Measurements from ENCODE around the gene CALY. TPM values are rescaled to one million over a fixed set of nuclear protein-coding genes. Genes with fewer than 3 reads are reported as not detected.

The CALY gene
- total RNA-seq, 1 experiment from 2014 or later = 1.9 TPM

DNA sequence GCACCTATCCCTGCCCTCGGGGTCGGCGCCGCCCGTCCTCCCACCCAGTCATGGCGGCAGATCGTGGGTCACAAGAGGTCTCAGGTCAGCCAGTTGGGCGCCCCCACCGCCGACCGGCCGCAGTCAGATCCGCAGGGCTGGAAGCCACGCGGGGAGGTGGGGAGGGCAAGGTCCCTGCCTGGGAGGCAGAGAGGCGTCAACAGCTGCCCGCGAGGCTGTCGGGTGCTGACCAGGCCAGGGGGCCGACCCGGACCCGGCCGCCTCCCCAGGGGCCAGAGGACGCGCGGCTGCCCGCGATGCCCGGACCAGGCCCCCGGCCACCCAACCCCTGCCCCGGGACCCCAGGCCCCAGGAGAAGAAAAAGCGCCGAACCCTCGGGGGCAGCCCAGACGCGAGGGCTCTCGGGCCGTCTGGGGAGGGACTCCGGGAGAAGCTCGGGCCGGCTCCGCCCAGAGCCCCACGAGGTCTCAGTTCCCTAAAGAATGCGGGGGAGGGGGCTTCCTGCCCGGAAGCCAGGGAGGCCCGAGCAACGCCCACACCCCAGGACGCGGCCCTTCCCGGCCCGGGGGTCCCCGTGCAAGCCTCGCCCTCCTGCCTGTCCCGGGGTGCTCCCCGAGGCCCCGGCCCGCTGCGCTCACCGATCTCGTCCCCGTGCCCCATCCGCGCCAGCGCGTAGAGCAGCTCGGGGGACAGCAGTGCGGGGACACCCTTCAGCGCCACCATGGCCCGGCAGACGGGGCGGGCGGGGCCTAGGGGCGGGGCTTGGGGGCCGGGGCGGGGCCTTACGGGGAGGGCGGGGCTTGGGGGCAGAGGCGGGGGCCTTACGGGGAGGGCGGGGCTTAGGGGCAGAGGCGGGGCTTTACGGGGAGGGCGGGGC is 20.8 kb upstream of the CALY start, which contains the start of gene FUOM:
TSS of gene FUOM (minus strand) at position 735 of the 877 bp plus-strand sequence. CDS start at position 723, 12 bp downstream.
- CTCF ChIA-PET = interaction anchor here (0.8 kb wide), 1 partner anchor 10 kb away, joined by 6 read pairs; no protein-coding TSS in a partner anchor
- intact Hi-C loops (cut with micrococcal nuclease; ENCODE audit: unreplicated experiment) = no loop called here
- POLR2A ChIA-PET = interaction anchor here (0.6 kb wide), 1 partner anchor 62 kb away, joined by 5 read pairs; no protein-coding TSS in a partner anchor

GRCh38 chr10:133356549-133357284 is 20.0 kb upstream of the CALY start:
- no peaks in the 10 kb centered on the region; the same call in 1 of the 2 replicates for H3K4me1 ChIP-seq (ENCODE audit: control insufficient read depth, insufficient read depth, low read length)
- H3K36me3 ChIP-seq (ENCODE audit: control insufficient read depth, insufficient read depth, low read length) = no peaks in the 10 kb centered on the region
- in situ Hi-C loops (cut with HindIII; ENCODE audit: low pct_unique_long_range_greater_than_20kb, low sequenced_read_pairs) = no loop called here
- BruUV-seq (replicated peaks) = no TSS peak
- no peaks in the 10 kb centered on the region for H3K27me3 ChIP-seq (ENCODE audit: control insufficient read depth, insufficient read depth, low read length)
- DNase-seq (ENCODE audit: low read depth, low spot score) (no peak), ATAC-seq (peak; percentile 36)
- CTCF ChIA-PET = no interaction called here
- POLR2A ChIA-PET = no interaction called here
- H3K9me3 ChIP-seq (ENCODE audit: control insufficient read depth, insufficient read depth, low read depth, low read length) = no peaks in the 10 kb centered on the region
- H3K4me3 ChIP-seq (ENCODE audit: low read depth in 2 of 2, low read length in 2 of 2) = peak overlapping the region; percentile 59 to 72
- peak overlapping the region; percentile 71; the same call in 1 of the 2 replicates for H3K27ac ChIP-seq (ENCODE audit: low read length)
- TF ChIP-seq POLR2AphosphoS5 (IDR thresholded peaks at IDR 0.05; ENCODE audit: low read depth, low read length) (no peak), REST (IDR thresholded peaks at IDR 0.05; ENCODE audit: insufficient read depth in 1 of 2, low read depth in 2 of 2, low read length in 1 of 2) (no peak), TCF7L2 (IDR thresholded peaks at IDR 0.05; ENCODE audit: low read depth, low read length) (no peak), SIN3A (IDR thresholded peaks at IDR 0.05; ENCODE audit: borderline replicate concordance, insufficient read depth, low read depth, low read length) (no peak)
- TF ChIP-seq, protein P1, sequence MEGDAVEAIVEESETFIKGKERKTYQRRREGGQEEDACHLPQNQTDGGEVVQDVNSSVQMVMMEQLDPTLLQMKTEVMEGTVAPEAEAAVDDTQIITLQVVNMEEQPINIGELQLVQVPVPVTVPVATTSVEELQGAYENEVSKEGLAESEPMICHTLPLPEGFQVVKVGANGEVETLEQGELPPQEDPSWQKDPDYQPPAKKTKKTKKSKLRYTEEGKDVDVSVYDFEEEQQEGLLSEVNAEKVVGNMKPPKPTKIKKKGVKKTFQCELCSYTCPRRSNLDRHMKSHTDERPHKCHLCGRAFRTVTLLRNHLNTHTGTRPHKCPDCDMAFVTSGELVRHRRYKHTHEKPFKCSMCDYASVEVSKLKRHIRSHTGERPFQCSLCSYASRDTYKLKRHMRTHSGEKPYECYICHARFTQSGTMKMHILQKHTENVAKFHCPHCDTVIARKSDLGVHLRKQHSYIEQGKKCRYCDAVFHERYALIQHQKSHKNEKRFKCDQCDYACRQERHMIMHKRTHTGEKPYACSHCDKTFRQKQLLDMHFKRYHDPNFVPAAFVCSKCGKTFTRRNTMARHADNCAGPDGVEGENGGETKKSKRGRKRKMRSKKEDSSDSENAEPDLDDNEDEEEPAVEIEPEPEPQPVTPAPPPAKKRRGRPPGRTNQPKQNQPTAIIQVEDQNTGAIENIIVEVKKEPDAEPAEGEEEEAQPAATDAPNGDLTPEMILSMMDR (IDR thresholded peaks at IDR 0.05) = no peak
- intact Hi-C loops (cut with micrococcal nuclease; ENCODE audit: unreplicated experiment) = no loop called here

More for the DNA sequence above, 20.8 kb upstream of the CALY start, which contains the start of gene FUOM:
- peak within 1 kb of the TSS; percentile 59 to 72 for H3K4me3 ChIP-seq (ENCODE audit: low read depth in 2 of 2, low read length in 2 of 2)
- H3K9me3 ChIP-seq (ENCODE audit: control insufficient read depth, insufficient read depth, low read depth, low read length) = no peaks in the 10 kb centered on the region
- in situ Hi-C loops (cut with HindIII; ENCODE audit: low pct_unique_long_range_greater_than_20kb, low sequenced_read_pairs) = no loop called here
- peak; percentile 37; the same call in 1 of the 2 replicates for TF ChIP-seq POLR2AphosphoS5 (IDR thresholded peaks at IDR 0.05; ENCODE audit: low read depth, low read length)
- TF ChIP-seq REST (IDR thresholded peaks at IDR 0.05; ENCODE audit: insufficient read depth in 1 of 2, low read depth in 2 of 2, low read length in 1 of 2) = no peak
- no TSS peak for BruUV-seq (replicated peaks)
- H3K27ac ChIP-seq (ENCODE audit: low read length) = peak within 1 kb of the TSS; percentile 71
- no peaks in the 10 kb centered on the region for H3K36me3 ChIP-seq (ENCODE audit: control insufficient read depth, insufficient read depth, low read length)
- ATAC-seq (peak; percentile 69), DNase-seq (ENCODE audit: low read depth, low spot score) (no peak)
- no peaks in the 10 kb centered on the region; the same call in 1 of the 2 replicates for H3K4me1 ChIP-seq (ENCODE audit: control insufficient read depth, insufficient read depth, low read length)
- no peaks in the 10 kb centered on the region for H3K27me3 ChIP-seq (ENCODE audit: control insufficient read depth, insufficient read depth, low read length)
